GM12801 (cell line): ENCODE data around the gene KCNIP1.

Experiments
- CTCF ChIP-seq: IDR thresholded peaks from one replicate; pipeline ENCODE4 v1.5.1; 2011; ENCODE audit warnings: control low read depth; ENCODE audit not compliant: insufficient read length; ENCODE audit errors: extremely low read depth

Gene KCNIP1

GRCh38 chr5:170590566-170590965 lies 86.7 kb downstream of the KCNIP1 start:
- no peak for TF ChIP-seq CTCF

- TF ChIP-seq CTCF, result no peak
Observed at GRCh38 chr5:170591054-170591453, 87.2 kb downstream of the KCNIP1 start.

GRCh38 chr5:170596482-170597044 lies 92.7 kb downstream of the KCNIP1 start:
- TF ChIP-seq CTCF, result no peak

GRCh38 chr5:170597109-170597751 lies 93.4 kb downstream of the KCNIP1 start:
- TF ChIP-seq CTCF, result no peak

- TF ChIP-seq CTCF, result no peak
Observed at GRCh38 chr5:170597872-170598271, 94.1 kb downstream of the KCNIP1 start.

GRCh38 chr5:170599756-170600155 lies 95.9 kb downstream of the KCNIP1 start:
- TF ChIP-seq CTCF, result no peak

GRCh38 chr5:170601619-170602018 lies 97.8 kb downstream of the KCNIP1 start:
- no peak for TF ChIP-seq CTCF
